Calu3 (cell line): ENCODE measurements around the gene ASXL1. TPM values are rescaled to one million over a fixed set of nuclear protein-coding genes. Genes with fewer than 3 reads are reported as not detected.

Experiments
- BruUV-seq: library from RNA; stranded (reverse); fragments of 400-500 nt; replicated peaks from 2 replicates; lab custom pipeline; 2021; lab: Mats Ljungman, UMichigan
- CTCF ChIA-PET: fragments of 300-600 bp; sonication (Branson Sonifier 250); formaldehyde crosslinking; loops from one replicate; lab custom pipeline; 2022; ENCODE audit warnings: antibody characterized with exemption; lab: Charles Lee
- DNase-seq: peaks from one replicate; pipeline ENCODE4 v3.0.0; 2022
- H3K27ac Mint-ChIP-seq: one replicate; pipeline ENCODE4 v1.8.0; 2022; ENCODE audit warnings: mixed read lengths; ENCODE audit not compliant: unreplicated experiment
- H3K27me3 Mint-ChIP-seq: one replicate; pipeline ENCODE4 v1.8.0; 2022; ENCODE audit warnings: mixed read lengths; ENCODE audit not compliant: unreplicated experiment
- H3K36me3 Mint-ChIP-seq: one replicate; pipeline ENCODE4 v1.8.0; 2022; ENCODE audit warnings: mild to moderate bottlenecking, moderate library complexity, mixed read lengths; ENCODE audit not compliant: insufficient read depth, unreplicated experiment
- H3K4me1 Mint-ChIP-seq: one replicate; pipeline ENCODE4 v1.8.0; 2022; ENCODE audit warnings: mild to moderate bottlenecking, low read depth, mixed read lengths; ENCODE audit not compliant: unreplicated experiment
- H3K4me3 Mint-ChIP-seq: one replicate; pipeline ENCODE4 v1.8.0; 2022; ENCODE audit warnings: mild to moderate bottlenecking, low read depth, moderate library complexity, mixed read lengths; ENCODE audit not compliant: unreplicated experiment
- H3K9me3 Mint-ChIP-seq: one replicate; pipeline ENCODE4 v1.8.0; 2022; ENCODE audit warnings: low read depth, mixed read lengths; ENCODE audit not compliant: unreplicated experiment
- CTCF ChIP-seq: fragments of 200-600 bp; IDR thresholded peaks from one replicate; pipeline ENCODE4 v1.8.0; 2022; ENCODE audit warnings: antibody characterized with exemption; ENCODE audit not compliant: unreplicated experiment
- intact Hi-C: fragments of 100-400 bp; cut with micrococcal nuclease; formaldehyde crosslinking; loops from one replicate; pipeline ENCODE4 v1.10.0; 2022; ENCODE audit not compliant: unreplicated experiment
- total RNA-seq: library from RNA; stranded (reverse); gene quantifications from 2 replicates; pipeline ENCODE4 v1.2.3, GENCODE V29; 2022

Gene ASXL1
- total RNA-seq, 1 experiment from 2014 or later, result 120 TPM

- Mint-ChIP-seq H3K36me3 (peaks cover 72% of the 10 kb centered on the region), H3K27me3 (no peaks in the 10 kb centered on the region), H3K9me3 (no peaks in the 10 kb centered on the region), H3K4me1 (no peaks in the 10 kb centered on the region), H3K4me3 (no peak overlapping the region), H3K27ac (no peak overlapping the region)
- BruUV-seq, result TSS peak; percentile 5
- CTCF ChIA-PET, result interaction anchor here (0.6 kb wide), 1 partner anchor 24 kb away, joined by 4 read pairs; no protein-coding TSS in a partner anchor
- intact Hi-C loops, result no loop called here
- DNase-seq, result no peak
- no peak for TF ChIP-seq CTCF
These were observed 96.3 kb downstream of the ASXL1 start for GRCh38 chr20:32454164-32455145.

GRCh38 chr20:32455171-32455900 is 97.2 kb downstream of the ASXL1 start:
- Mint-ChIP-seq H3K4me3 (no peak overlapping the region), H3K36me3 (peaks cover 66% of the 10 kb centered on the region), H3K27me3 (no peaks in the 10 kb centered on the region), H3K9me3 (no peaks in the 10 kb centered on the region), H3K27ac (no peak overlapping the region), H3K4me1 (no peaks in the 10 kb centered on the region)
- TF ChIP-seq CTCF, result no peak
- no peak for DNase-seq
- BruUV-seq, result no TSS peak
- intact Hi-C loops, result no loop called here
- CTCF ChIA-PET, result no interaction called here

DNA sequence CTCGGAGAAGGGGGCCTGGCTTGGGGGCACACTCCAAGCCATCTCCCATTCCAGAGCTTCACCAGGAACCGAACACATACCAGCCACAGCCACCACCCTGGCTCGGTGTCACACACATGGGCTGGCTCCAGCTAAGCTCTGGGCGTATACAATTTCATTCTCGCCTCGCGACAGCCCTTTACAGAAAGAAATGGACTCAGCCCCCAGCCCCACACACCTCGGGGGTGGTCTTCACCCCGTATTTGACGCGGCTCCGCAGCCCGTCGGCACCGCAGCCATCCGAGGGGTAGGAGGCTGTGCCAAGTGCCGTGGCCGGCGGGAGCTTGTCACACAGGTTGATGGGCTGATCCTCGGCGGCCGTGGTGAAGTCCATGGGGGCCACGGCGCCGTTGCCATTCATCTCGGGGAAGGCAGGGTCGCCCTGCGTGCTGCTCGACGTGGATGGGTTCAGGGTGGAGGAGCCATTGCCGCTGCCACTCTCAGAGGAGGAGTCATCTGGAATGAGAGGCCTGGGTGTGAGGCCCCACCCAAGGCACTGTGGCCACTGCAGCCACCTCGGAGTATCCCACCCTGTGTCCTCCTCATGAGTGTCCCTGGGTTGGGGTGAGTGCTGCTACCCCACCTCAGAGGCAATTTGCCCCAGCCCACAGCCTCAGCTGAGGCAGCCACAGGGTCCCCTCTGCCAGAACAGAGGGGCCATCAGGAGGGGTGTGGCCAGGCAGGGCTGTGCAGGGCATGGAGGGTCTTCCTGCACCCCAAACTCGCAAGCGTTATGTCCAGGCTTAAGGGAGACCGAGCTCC is 98.0 kb downstream of the ASXL1 start:
- Mint-ChIP-seq H3K27me3 (no peaks in the 10 kb centered on the region), H3K4me1 (no peaks in the 10 kb centered on the region), H3K27ac (no peak overlapping the region), H3K4me3 (no peak overlapping the region), H3K9me3 (no peaks in the 10 kb centered on the region), H3K36me3 (peaks cover 69% of the 10 kb centered on the region)
- TF ChIP-seq CTCF, result no peak
- intact Hi-C loops, result no loop called here
- no peak for DNase-seq
- CTCF ChIA-PET, result no interaction called here
- BruUV-seq, result no TSS peak

- intact Hi-C loops, result no loop called here
- TF ChIP-seq CTCF, result peak; percentile 54
- H3K27ac Mint-ChIP-seq, result no peak overlapping the region
- DNase-seq, result no peak
- no peaks in the 10 kb centered on the region for H3K27me3 Mint-ChIP-seq
- H3K36me3 Mint-ChIP-seq, result peaks cover 70% of the 10 kb centered on the region
- no TSS peak for BruUV-seq
- no peaks in the 10 kb centered on the region for H3K9me3 Mint-ChIP-seq
- no peaks in the 10 kb centered on the region for H3K4me1 Mint-ChIP-seq
- H3K4me3 Mint-ChIP-seq, result no peak overlapping the region
- CTCF ChIA-PET, result no interaction called here
These were observed 98.8 kb downstream of the ASXL1 start for GRCh38 chr20:32456869-32457478.
